Measurements from ENCODE around the gene CDH20.
A peak's percentile ranks its signal among the peaks of the same experiment; 100 is the strongest.

CDH20 gene

GRCh38 chr18:61572084-61572655 is 238.9 kb downstream of the CDH20 start:
- TF ChIP-seq GATA1 (IDR thresholded peaks at IDR 0.05; ENCODE audit: low read depth, low read length) (no peak), POLR2A (IDR thresholded peaks at IDR 0.05; ENCODE audit: low read length) (no peak)
- no peak for DNase-seq

- no peak for TF ChIP-seq GATA1 (IDR thresholded peaks at IDR 0.05; ENCODE audit: low read depth, low read length)
- TF ChIP-seq POLR2A (IDR thresholded peaks at IDR 0.05; ENCODE audit: low read length) = no peak
- DNase-seq = no peak
Observed at GRCh38 chr18:61572871-61573270, 239.6 kb downstream of the CDH20 start.

GRCh38 chr18:61574665-61575064 is 241.4 kb downstream of the CDH20 start:
- TF ChIP-seq POLR2A (IDR thresholded peaks at IDR 0.05; ENCODE audit: low read length) = no peak
- no peak for TF ChIP-seq GATA1 (IDR thresholded peaks at IDR 0.05; ENCODE audit: low read depth, low read length)
- DNase-seq = no peak

- DNase-seq = no peak
- TF ChIP-seq POLR2A (IDR thresholded peaks at IDR 0.05; ENCODE audit: low read length) (no peak), GATA1 (IDR thresholded peaks at IDR 0.05; ENCODE audit: low read depth, low read length) (no peak)
Observed at GRCh38 chr18:61575419-61575818, 242.2 kb downstream of the CDH20 start.

- DNase-seq = no peak
- no peak for TF ChIP-seq POLR2A (IDR thresholded peaks at IDR 0.05; ENCODE audit: low read length)
- no peak for TF ChIP-seq GATA1 (IDR thresholded peaks at IDR 0.05; ENCODE audit: low read depth, low read length)
Observed at GRCh38 chr18:61578846-61579245, 245.6 kb downstream of the CDH20 start.

GRCh38 chr18:61579581-61579980 is 246.4 kb downstream of the CDH20 start:
- no peak for DNase-seq
- TF ChIP-seq POLR2A (IDR thresholded peaks at IDR 0.05; ENCODE audit: low read length) (no peak), GATA1 (IDR thresholded peaks at IDR 0.05; ENCODE audit: low read depth, low read length) (no peak)

GRCh38 chr18:61580046-61580445 is 246.8 kb downstream of the CDH20 start:
- TF ChIP-seq GATA1 (IDR thresholded peaks at IDR 0.05; ENCODE audit: low read depth, low read length) (no peak), POLR2A (IDR thresholded peaks at IDR 0.05; ENCODE audit: low read length) (no peak)
- DNase-seq = no peak

GRCh38 chr18:61581578-61582201 is 248.5 kb downstream of the CDH20 start:
- TF ChIP-seq GATA1 (IDR thresholded peaks at IDR 0.05; ENCODE audit: low read depth, low read length) (no peak), POLR2A (IDR thresholded peaks at IDR 0.05; ENCODE audit: low read length) (no peak)
- peak; percentile 52 to 72 for DNase-seq

GRCh38 chr18:61582202-61582710 is 249.0 kb downstream of the CDH20 start:
- TF ChIP-seq GATA1 (IDR thresholded peaks at IDR 0.05; ENCODE audit: low read depth, low read length) (no peak), POLR2A (IDR thresholded peaks at IDR 0.05; ENCODE audit: low read length) (no peak)
- no peak for DNase-seq

GRCh38 chr18:61583548-61583947 is 250.3 kb downstream of the CDH20 start:
- DNase-seq = no peak
- TF ChIP-seq POLR2A (IDR thresholded peaks at IDR 0.05; ENCODE audit: low read length) (no peak), GATA1 (IDR thresholded peaks at IDR 0.05; ENCODE audit: low read depth, low read length) (no peak)

- DNase-seq = no peak
- no peak for TF ChIP-seq POLR2A (IDR thresholded peaks at IDR 0.05; ENCODE audit: low read length)
- no peak for TF ChIP-seq GATA1 (IDR thresholded peaks at IDR 0.05; ENCODE audit: low read depth, low read length)
Observed at GRCh38 chr18:61587865-61588264, 254.6 kb downstream of the CDH20 start.

- DNase-seq = no peak
- TF ChIP-seq POLR2A (IDR thresholded peaks at IDR 0.05; ENCODE audit: low read length) (no peak), GATA1 (IDR thresholded peaks at IDR 0.05; ENCODE audit: low read depth, low read length) (no peak)
Observed at GRCh38 chr18:61589053-61589723, 256.0 kb downstream of the CDH20 start.

- TF ChIP-seq GATA1 (IDR thresholded peaks at IDR 0.05; ENCODE audit: low read depth, low read length) (no peak), POLR2A (IDR thresholded peaks at IDR 0.05; ENCODE audit: low read length) (no peak)
- DNase-seq = no peak
Observed at GRCh38 chr18:61589724-61590065, 256.5 kb downstream of the CDH20 start.

- TF ChIP-seq POLR2A (IDR thresholded peaks at IDR 0.05; ENCODE audit: low read length) = no peak
- TF ChIP-seq GATA1 (IDR thresholded peaks at IDR 0.05; ENCODE audit: low read depth, low read length) = no peak
- DNase-seq = no peak
Observed at GRCh38 chr18:61591253-61591652, 258.0 kb downstream of the CDH20 start.
